Neural crest cell (in vitro differentiated cells): ENCODE measurements around the gene GMDS. TPM values are rescaled to one million over a fixed set of nuclear protein-coding genes. Genes with fewer than 3 reads are reported as not detected.

Source experiments
- DNase-seq: peaks from one replicate; pipeline ENCODE4 v3.0.0; 2021; ENCODE audit warnings: low read depth, mixed read lengths, low spot score
- H3K27ac Mint-ChIP-seq: one replicate; pipeline ENCODE4 v1.8.0; 2021; ENCODE audit warnings: mild to moderate bottlenecking, mixed read lengths; ENCODE audit not compliant: unreplicated experiment
- H3K27me3 Mint-ChIP-seq: 2 replicates; pipeline ENCODE4 v1.8.0; 2021; ENCODE audit warnings: low read depth, mild to moderate bottlenecking, mixed read lengths
- H3K36me3 Mint-ChIP-seq: 2 replicates; pipeline ENCODE4 v1.8.0; 2021; ENCODE audit warnings: low read depth, mild to moderate bottlenecking, mixed read lengths
- H3K4me1 Mint-ChIP-seq: 2 replicates; pipeline ENCODE4 v1.8.0; 2021; ENCODE audit warnings: mixed read lengths
- H3K4me3 Mint-ChIP-seq: one replicate; pipeline ENCODE4 v1.8.0; 2021; ENCODE audit warnings: mild to moderate bottlenecking, mixed read lengths
- H3K9me3 Mint-ChIP-seq: 2 replicates; pipeline ENCODE4 v1.8.0; 2021; ENCODE audit warnings: mixed read lengths
- CTCF ChIP-seq: fragments of 200-600 bp; sonication (generic); conservative IDR thresholded peaks from 2 replicates; pipeline ENCODE4 v1.5.0; 2021; ENCODE audit warnings: antibody characterized with exemption, mild to moderate bottlenecking
- total RNA-seq: library from RNA; stranded (reverse); gene quantifications from 2 replicates; pipeline ENCODE4 v1.2.1, GENCODE V29; 2021

GMDS gene
- total RNA-seq, 1 donor from 2014 or later = 16.1 TPM

GRCh38 chr6:1749041-1749440, 496.4 kb downstream of the GMDS start:
- DNase-seq = no peak
- H3K4me1 Mint-ChIP-seq = peaks cover 21% of the 10 kb centered on the region
- peaks cover 13% of the 10 kb centered on the region for H3K9me3 Mint-ChIP-seq
- TF ChIP-seq CTCF = no peak
- H3K4me3 Mint-ChIP-seq = no peak overlapping the region
- H3K36me3 Mint-ChIP-seq = peaks cover 14% of the 10 kb centered on the region
- H3K27ac Mint-ChIP-seq = no peak overlapping the region
- no peaks in the 10 kb centered on the region for H3K27me3 Mint-ChIP-seq

GRCh38 chr6:1747531-1747930, 497.9 kb downstream of the GMDS start:
- H3K4me1 Mint-ChIP-seq = peaks cover 21% of the 10 kb centered on the region
- TF ChIP-seq CTCF = no peak
- no peak overlapping the region for H3K4me3 Mint-ChIP-seq
- no peak overlapping the region for H3K27ac Mint-ChIP-seq
- DNase-seq = no peak
- peaks cover 9% of the 10 kb centered on the region for H3K36me3 Mint-ChIP-seq
- peaks cover 6% of the 10 kb centered on the region for H3K9me3 Mint-ChIP-seq
- no peaks in the 10 kb centered on the region for H3K27me3 Mint-ChIP-seq

- H3K4me3 Mint-ChIP-seq = no peak overlapping the region
- TF ChIP-seq CTCF = no peak
- H3K9me3 Mint-ChIP-seq = peaks cover 1% of the 10 kb centered on the region
- H3K4me1 Mint-ChIP-seq = peaks cover 21% of the 10 kb centered on the region
- no peak overlapping the region for H3K27ac Mint-ChIP-seq
- peaks cover 5% of the 10 kb centered on the region for H3K36me3 Mint-ChIP-seq
- no peak for DNase-seq
- H3K27me3 Mint-ChIP-seq = no peaks in the 10 kb centered on the region
Measured at GRCh38 chr6:1747003-1747402, 498.4 kb downstream of the GMDS start.

GRCh38 chr6:1745814-1746213, 499.6 kb downstream of the GMDS start:
- Mint-ChIP-seq H3K4me3 (peak overlapping the region; percentile 18), H3K27ac (peak overlapping the region; percentile 86), H3K4me1 (peaks cover 21% of the 10 kb centered on the region), H3K27me3 (no peaks in the 10 kb centered on the region), H3K36me3 (no peaks in the 10 kb centered on the region), H3K9me3 (no peaks in the 10 kb centered on the region)
- DNase-seq = peak; percentile 14
- TF ChIP-seq CTCF = no peak

GRCh38 chr6:1744543-1744942, 500.9 kb downstream of the GMDS start:
- no peaks in the 10 kb centered on the region for H3K36me3 Mint-ChIP-seq
- no peak for TF ChIP-seq CTCF
- peaks cover 21% of the 10 kb centered on the region for H3K4me1 Mint-ChIP-seq
- H3K9me3 Mint-ChIP-seq = no peaks in the 10 kb centered on the region
- no peak overlapping the region for H3K27ac Mint-ChIP-seq
- no peak overlapping the region for H3K4me3 Mint-ChIP-seq
- no peak for DNase-seq
- no peaks in the 10 kb centered on the region for H3K27me3 Mint-ChIP-seq

- H3K27ac Mint-ChIP-seq = no peak overlapping the region
- H3K9me3 Mint-ChIP-seq = no peaks in the 10 kb centered on the region
- H3K36me3 Mint-ChIP-seq = no peaks in the 10 kb centered on the region
- H3K4me1 Mint-ChIP-seq = peaks cover 4% of the 10 kb centered on the region
- H3K27me3 Mint-ChIP-seq = no peaks in the 10 kb centered on the region
- no peak for TF ChIP-seq CTCF
- H3K4me3 Mint-ChIP-seq = no peak overlapping the region
- no peak for DNase-seq
Measured at GRCh38 chr6:1739680-1740079, 505.7 kb downstream of the GMDS start.
